GM12864 (cell line): ENCODE measurements around the gene ZFP69B.

Experiments
- DNase-seq: peaks from one replicate; pipeline ENCODE4 v3.0.0-alpha.2; 2011; ENCODE audit warnings: low read depth
- H3K4me3 ChIP-seq: 2 replicates; pipeline ENCODE4 v1.5.1; 2011; ENCODE audit warnings: mild to moderate bottlenecking, low read depth, low read length, control low read depth
- TF ChIP-seq, protein P1 (sequence below): IDR thresholded peaks from 2 replicates; pipeline ENCODE4 v1.5.1; 2011; ENCODE audit warnings: low read depth, mild to moderate bottlenecking, moderate library complexity, low read length, control low read depth, inconsistent platforms; ENCODE audit errors: missing control alignments

ZFP69B gene

DNA sequence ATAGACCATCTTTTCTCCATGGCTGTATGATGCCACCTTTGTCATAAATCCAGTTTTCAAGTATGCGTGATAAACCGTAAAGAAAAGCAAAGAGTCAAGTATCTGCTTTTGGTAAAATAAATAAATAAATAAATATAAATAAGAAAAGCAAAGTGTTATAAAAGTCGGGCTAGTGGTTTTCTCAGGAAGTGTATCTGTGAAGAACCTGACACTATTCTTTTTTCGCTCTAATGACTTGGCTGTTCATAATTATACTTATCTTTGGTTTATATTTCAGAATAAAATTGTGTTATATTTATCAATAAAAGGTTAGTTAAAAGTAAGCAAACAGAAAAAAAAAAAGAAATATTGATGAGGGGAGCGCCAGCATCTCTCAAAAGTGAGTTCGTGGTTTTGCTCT, 57.7 kb downstream of the ZFP69B start:
- TF ChIP-seq, protein P1, sequence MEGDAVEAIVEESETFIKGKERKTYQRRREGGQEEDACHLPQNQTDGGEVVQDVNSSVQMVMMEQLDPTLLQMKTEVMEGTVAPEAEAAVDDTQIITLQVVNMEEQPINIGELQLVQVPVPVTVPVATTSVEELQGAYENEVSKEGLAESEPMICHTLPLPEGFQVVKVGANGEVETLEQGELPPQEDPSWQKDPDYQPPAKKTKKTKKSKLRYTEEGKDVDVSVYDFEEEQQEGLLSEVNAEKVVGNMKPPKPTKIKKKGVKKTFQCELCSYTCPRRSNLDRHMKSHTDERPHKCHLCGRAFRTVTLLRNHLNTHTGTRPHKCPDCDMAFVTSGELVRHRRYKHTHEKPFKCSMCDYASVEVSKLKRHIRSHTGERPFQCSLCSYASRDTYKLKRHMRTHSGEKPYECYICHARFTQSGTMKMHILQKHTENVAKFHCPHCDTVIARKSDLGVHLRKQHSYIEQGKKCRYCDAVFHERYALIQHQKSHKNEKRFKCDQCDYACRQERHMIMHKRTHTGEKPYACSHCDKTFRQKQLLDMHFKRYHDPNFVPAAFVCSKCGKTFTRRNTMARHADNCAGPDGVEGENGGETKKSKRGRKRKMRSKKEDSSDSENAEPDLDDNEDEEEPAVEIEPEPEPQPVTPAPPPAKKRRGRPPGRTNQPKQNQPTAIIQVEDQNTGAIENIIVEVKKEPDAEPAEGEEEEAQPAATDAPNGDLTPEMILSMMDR, result no peak
- DNase-seq, result no peak
- peak overlapping the region; percentile 84 for H3K4me3 ChIP-seq

DNA sequence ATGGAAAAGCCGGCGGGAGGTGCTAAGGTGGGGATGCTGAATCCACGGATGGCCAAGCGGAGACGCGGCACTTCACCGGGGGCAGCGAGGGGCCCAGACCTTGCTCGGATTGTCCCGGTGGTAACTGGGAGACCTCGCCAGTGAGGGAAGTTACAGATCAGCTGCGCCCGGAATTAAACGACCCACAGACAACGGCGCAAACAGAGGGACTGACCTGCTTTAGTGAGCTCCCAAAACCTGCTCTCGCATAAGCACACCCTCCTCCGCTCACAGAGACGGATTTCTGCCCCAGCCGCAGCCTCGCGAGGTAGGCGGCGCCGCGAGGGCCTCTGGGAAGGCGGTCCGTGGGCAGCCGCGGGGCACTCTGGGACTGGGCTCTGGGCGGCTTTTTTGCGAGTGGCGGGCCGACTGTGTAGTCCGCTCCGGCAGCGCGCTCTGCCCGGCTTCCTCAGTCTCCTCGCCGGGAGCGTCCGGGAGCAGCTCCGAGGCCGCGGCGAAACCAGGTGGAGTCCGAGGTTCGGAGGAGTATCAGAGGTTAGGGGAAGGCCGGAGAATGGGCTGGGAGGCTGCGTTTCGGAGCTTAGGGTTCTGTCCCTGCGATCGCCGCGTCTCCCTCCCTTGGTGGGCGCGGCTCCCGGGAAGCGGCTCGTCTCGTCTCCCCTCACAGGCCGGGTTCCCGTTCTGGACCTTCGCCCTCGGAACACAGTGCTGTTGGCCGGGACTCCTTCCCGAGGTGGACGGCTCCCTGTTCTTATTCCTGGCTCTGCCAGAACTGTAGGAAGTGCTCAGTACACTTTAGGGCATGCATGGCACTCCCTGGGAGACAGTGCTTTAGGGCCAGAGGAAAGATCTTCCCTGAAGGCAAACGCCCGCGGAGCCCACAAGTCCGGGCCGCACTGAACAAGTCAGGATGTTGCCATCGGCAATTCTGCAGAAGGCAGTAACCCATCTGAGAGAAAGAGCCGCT, 58.4 kb downstream of the ZFP69B start, which contains the start of gene EXO5:
EXO5 (plus strand) TSS at position 393 of the 967 bp plus-strand sequence. CDS start 5,778 bp downstream, outside the sequence.
- peak; percentile 59 for DNase-seq
- peak within 1 kb of the TSS; percentile 84 for H3K4me3 ChIP-seq
- TF ChIP-seq, protein P1, result no peak
